SHP77 (cell line): Measurements from ENCODE around the gene CPNE5.
A peak's percentile ranks its signal among the peaks of the same experiment; 100 is the strongest.

Source experiments
- DNase-seq, 2 experiments: peaks; one replicate each; lab custom pipeline; 2025; lab: John Stamatoyannopoulos, UW

The CPNE5 gene

DNA sequence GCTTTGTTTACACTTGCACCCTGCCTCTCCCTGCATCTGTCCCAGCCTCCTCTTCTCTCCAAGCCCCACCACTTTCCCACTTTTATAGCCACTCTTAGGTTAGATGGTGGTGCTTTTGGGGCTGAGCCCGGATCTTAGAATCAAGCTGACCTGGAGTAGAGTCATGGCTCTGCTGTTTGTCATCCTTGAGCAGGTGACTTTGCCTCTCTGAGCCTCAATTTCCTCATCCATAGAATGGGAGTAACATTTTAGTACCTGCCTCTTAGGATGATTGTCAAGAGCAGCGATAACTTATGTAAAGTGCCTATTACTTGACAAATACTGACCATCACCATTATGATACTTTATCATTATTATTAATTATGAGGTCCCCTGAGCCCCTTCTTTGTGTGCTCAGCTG is 48.2 kb downstream of the CPNE5 start:
- no peak for DNase-seq

DNA sequence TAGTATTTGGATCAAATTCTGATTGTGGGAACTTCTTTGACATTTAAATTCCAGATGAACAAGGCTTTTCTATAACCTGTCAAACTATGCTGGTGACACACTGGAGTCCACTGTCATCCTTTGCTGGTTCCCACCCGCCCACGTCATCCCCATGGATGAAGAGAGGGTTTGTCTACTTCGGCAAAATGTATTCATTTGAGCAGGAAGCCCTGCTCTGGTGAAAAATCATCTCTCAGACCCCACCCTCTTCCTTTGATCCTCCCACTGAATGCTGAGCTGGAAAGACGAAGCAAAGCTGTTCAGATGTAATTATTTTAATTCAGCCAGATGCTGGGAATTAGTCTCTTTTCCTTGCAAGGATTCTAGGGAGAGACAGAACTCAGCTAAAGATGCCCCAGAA is 50.5 kb downstream of the CPNE5 start:
- DNase-seq: no peak

DNA sequence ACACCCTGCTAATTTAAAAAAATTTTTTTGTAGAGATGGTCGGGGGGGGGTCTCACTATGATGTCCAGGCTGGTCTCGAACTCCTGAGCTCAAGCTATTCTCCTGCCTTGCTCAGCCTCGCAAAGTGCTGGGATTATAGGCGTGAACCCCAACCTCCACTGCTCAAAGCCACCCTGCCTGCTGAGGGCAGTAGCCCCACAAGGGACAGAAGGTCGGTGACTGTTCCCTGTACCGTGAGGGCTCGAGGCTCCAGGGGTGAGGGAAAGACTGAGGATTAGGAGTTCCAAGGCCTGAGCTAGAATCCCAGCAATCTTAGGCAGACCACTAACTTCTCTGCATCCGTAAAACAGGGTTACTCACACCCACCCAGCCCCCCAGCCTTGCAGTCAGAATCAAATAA is 51.1 kb downstream of the CPNE5 start:
- no peak for DNase-seq

DNA sequence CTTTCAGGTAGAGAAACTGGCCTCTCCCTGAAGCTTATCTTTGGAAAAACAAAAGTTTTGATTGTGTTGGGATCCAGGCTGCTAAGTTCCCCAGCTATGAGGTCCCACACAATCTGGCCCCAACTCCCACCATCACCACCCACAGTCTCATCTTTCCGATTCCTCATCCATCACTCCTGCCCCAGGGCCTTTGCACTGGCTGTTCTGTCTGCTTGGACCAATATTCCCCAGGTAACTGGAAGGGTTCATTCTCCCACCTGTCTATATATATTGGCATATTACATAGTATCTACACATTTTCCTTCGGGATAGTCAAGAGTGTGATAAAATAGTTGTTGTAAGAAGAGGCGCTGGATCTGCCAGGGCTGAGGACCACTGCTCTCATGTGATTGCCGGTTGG is 52.0 kb downstream of the CPNE5 start:
- DNase-seq: no peak

DNA sequence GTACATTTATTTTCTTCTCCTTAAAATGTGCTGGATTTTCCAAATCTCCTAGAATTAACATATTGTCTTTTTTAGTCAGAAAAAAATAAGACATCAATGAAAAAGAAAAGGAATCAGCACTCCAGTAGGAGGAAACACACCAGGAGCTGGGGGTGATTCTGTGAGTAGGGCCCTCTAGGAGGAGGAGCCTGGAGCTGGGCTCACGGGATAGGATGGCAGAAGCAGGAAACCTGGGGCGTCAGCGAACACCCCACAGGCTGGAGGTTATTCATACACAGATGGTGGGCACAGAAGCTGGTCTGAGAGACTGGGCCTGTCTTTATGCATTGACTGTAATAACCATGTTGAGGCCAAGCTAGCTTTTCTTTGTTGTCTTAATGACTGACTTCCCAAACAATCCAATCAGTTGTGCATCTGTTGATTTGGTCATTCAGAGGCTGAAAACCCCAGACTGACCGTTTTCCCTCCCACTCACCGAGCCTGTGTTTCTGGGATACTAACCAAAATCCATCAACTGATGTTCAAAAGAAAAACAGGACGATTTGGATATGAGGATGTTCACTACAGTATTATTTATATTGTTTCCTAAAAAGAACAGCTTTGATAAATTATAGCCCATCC is 53.1 kb downstream of the CPNE5 start:
- no peak for DNase-seq

DNA sequence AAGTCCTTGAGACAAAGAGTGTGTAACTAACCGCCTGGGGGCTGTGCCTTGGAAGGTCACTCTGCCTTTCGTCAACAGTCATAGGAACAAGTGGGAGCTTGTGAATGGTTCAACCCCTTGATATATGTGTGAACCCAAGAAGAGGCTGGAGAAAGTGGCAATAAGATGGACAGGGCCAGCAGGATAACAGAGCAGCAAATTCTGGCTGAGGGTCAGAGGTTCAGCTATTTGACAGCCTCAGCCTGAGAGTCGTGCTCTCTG is 54.9 kb downstream of the CPNE5 start:
- no peak for DNase-seq

DNA sequence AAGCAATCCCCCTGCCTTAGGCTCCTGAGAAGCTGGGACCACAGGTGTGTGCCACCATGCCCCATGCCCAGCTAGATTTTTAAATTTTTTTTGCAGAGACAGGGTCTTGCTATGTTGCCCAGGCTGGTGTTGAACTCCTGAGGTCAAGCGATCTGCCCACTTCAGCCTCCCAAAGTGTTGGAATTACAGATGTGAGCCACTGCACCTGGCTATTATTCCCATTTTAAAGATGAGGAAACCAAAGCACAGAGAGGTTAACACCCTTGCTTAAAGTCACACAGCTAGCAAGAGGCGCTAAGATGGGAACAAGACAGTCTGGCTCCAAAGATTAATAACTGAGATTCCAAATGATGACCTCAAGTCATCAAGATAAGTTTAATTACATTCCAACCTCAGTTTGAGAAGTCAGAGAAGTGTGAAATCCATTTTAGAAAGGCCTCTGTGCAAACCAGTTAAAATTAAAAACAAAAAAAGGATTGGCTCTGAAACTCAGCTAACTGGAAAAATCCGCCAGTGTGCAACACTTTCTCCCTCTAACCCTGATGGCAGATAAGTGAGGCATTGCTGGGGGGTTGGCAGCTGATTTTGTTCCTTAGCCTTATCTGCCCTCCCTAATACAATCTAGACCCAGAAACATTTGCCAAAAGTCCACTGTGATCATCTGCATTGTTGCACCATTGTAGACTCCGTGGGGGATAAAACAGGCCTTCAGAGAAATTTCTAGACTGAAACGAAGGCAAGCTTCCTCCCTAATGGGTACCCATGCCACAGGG is 55.5 kb downstream of the CPNE5 start:
- DNase-seq: no peak

DNA sequence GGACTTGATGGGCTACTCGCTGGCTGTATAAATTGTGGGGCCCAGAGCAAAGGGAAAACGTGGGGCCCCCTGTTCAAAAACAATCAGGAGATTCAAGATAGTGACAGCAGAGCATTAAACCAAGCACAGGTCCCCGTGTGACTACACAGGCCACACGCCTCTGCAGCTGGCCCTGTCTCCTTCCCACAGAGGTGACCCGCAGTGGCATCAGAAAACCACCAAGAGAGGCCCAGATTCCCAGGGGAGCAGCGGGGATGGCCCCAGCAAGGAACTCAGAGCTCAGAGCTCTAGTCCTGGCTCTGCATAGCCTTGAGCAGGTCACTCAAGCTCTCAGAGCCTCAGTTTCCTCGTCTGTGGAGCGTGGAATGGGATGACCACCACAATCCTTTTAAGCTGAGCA is 57.6 kb downstream of the CPNE5 start:
- no peak for DNase-seq

DNA sequence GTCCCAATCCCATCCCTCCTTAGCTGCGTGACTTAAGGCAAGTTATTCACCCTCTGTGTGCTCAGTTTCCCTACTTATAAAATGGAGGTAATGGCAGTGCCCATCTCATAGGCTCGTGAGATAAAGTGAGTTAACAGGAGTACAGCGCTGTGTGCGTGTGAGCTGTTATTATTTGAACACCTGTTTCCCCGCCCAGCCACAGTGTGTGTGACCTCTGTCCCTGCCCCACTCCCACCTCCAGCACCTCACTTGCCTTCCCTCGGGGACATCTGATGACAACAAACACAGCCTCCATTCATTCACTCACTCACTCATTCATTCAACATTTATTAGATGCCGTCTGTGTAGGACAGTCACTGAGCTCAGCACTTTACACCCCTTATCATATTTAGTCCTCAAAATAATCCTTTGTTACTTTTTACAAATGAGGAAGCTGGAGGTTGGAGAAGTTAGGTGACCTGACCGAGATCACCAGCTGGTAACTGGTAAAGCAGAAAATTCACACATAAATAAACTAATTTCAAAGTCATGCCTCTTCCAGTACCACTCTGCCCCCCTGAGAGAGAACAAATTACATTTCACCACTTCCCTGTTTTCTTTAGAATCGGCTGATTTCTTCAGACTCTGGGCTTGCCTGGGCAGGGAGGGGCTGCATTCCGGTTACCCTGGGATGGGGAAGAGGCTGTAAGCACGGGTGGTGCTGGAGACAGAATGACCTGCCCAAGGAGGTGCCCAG is 58.6 kb downstream of the CPNE5 start:
- DNase-seq: peak; percentile 52 to 60

DNA sequence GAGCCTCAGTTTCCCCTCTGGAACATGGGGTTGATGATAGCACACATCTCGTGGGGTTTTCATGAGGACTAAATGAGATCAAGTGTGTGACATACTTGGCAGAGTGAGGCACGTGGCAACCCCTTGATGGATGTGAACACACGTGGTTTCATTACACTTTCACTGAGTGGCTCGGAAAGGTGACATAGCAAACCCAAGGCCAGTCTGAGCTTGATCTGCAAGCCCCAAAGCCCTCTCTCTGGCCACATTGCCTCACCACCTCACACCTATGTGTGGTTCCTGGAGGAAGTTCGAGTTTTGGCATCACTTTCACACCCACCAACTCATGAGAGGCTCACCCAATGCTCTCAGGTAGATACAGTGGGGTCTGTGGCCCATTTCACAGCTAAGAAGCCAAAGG is 60.0 kb downstream of the CPNE5 start:
- no peak for DNase-seq

DNA sequence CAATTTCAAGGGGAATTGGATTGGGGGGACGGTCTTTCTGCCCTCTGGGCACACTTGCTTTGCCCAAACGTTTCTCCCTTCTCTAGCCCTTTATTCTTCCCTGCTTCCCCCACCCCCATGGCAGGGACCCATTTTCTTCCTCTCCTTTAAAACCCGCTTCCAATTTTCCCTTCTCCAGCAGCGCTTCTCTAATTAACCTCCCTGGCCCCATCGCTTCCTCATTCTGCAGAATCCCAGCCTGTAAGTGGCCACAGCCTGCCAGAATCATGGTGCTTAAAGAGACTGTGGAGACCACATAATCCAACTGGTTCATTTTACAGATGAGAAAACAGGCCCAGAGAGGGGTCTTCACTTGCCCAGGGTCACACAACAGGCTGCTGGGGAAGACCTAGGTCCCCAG is 61.4 kb downstream of the CPNE5 start:
- no peak for DNase-seq

DNA sequence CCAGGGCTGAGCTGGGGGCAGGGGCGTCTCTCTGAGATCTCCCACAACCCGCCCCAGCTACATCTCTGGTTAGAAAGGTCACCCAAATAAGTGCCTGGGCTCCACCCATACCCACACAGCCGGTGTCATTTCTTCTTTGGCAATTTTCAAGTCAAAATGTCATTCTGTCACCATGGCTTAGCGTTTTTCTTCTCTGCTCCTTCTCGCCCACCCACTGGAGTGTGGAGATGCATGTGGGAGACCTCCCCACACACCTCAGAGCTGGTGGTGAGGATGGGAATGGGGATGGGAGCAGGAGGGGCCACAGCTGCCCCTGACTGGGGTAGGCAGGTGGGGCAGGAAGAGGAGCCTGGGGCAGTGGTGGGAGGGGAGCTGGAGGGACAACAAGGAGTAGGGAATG is 63.1 kb downstream of the CPNE5 start:
- no peak for DNase-seq

DNA sequence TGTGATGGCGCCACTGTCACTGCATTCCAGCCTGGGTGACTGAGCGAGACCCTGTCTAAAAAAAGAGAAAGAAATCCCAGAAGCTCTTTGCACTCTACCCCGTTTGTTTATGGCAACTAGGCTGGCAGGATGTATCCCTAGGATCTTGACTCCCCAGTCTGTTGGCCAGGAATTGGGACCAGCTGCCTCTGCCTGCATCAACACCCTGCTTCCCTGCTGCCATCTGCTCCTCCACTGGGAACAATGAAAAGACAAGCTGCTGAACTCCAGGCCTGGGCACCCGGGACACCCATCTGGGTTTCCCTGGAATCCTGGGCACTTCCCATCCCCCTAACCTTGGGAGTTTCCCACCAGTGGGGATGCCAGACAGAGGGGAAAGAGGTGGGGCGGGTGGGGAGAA is 64.9 kb downstream of the CPNE5 start:
- DNase-seq: peak in 1 of 2 experiments; percentile 28

DNA sequence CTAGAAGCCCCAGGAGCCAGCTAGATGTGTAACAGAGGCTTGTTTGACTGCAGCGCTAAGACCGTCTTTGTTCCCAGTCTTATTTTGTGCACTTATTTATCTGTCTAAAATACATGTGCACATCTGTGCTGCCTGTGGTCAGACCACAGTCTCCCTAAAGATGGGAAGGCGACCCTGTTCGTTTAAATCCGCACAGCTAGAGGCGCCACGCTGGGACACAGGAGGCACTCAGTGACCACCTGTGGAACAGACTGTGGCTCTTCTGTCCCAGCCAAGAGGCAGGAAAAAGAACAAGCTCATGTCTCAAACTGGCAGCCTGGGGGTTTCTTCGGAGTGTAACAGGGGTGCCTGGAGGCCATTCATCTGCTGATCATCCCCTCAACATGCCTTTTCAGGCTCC is 66.8 kb downstream of the CPNE5 start:
- no peak for DNase-seq

DNA sequence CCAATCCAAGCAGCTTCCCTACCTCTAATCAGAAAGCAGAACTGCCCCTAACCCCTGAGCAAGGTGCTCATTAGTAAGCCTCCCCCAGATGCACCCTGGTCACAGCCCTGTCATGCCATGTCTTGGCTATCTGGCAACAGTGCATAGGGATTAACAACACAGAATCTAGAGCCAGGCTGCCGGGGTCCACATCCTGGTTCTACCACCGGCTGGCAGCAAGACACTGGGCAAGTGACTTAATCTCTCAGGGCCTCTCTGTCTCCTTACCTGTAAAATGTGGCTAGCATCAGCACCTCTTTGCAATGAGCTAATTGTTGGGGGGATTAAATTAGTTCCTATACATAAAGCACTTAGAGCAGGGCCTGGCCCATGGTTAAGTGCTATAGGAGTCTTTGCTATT is 68.1 kb downstream of the CPNE5 start:
- no peak for DNase-seq

DNA sequence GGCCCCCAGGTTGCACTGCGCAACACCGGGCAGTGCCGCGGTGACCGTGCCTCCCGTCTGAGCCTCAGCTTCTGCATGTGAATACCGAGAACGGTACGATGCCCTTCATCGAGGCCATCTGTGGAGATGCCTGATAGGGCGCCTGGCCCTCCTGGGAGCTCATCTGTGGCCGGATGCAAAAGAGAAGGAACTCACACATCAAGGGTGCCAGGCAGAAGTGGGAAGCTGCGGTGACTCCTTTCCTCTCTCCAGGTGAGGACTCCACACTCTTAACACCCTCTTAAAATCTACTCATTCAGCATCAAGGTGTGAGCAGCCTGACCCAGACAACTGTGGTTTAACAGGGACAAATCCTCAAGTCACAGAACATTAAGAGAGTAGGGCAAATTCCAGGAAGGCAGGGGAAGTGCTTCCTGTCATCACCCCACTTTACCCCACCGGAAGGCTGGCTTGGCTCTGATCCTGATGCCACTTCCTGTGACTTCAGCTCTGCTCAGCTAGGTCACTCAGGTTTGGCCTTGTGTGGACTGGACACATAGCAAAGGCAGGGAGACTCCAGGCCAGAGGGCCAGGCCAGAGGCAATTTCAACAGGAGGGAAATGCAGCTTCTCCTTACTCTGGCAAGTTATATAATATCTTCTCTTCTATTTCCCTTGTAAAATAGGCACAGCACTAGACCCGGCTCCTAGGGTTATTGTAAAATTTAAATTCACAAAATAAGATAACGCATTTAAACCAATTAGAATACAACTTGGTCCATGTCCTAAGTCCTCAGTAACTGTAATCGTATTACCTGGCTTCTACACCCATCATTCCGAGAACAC is 69.4 kb downstream of the CPNE5 start:
- no peak for DNase-seq

DNA sequence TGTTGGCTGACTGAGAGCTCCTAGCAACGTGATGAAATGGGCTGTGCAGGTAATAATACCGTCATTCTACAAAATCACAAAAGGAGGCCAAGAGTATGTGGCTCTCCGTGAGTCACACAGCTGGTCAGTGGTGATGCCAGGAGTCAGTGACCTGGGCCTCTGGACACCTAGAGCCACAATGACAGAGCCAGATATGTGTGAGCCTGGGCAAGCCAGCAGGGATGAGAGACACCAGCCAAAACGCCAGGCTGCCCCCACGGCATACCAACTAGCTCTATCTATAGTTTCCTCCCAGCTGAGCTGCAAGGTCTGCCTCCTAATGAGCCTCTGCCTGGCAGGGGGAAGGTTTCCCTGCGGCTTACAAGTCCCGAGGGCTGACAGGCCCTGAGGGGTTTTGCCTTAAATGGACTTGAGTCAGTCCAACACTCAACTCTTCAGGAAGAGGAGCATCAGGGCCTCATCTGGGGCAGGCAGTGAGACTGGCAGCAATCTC is 70.0 kb downstream of the CPNE5 start:
- DNase-seq: no peak

DNA sequence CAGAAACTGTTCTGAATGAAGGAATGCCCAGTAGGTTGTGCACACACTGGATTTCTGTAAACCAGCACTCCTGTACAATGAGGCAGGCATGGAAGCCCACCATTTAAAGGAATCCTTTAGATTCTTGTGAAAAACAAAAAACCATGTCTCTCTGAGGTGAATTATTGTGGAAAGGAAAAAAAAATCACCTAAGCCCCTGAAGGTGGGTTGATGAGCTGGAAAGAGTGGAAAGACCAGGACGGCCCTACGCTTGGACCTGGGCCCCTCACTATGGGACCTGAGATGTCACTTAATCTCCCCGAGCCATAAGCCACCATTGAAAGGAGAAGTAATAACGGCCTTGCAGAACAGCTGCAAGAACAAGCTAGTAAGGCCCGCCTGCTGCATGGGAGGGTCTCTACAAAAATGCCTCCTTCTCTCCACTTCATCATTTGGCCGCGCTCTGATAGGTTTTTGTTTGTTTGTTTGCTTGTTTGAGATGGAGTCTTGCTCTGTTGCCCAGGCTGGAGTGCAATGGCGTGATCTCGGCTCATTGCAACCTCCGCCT is 72.8 kb downstream of the CPNE5 start:
- no peak for DNase-seq

DNA sequence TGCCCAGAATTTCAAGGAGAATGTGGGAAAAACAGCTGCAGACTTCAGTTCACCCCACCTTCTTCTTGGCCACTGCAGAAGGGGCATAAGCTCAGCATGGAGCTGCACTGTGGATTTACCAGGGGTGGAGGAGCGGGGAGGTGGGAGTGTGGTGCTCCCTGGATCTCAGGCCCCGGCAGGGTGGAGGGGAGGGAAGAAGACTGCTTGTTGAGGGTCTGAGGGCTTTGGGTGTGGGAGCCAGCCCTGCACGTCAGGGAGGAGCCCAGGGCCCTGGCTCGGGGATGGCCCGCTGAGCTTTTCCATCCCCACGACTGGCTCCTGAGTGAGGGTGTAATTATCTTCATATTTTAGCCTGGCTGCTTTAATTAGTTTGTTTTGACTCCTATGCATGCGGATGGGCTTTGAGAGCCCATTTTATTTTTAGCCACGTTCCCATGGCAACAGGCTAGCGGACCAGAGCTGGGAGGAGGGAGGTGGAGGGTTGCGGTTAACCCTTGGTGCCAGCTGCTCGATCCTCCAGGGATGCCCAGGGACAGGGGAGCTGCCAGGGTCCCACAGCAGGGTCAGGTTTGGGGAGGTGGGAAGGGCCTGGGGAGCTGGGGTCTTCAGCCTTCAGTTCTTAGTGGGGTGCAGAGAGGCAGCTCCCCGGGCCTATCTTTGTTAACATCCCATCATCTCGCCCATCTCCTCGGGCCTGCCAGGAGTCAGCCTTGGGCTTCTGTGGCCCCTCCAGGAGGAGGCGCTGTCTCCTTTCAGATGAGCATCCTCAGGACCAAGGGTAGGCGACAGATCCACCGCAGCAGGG is 73.4 kb downstream of the CPNE5 start:
- DNase-seq: peak; percentile 67 to 75

DNA sequence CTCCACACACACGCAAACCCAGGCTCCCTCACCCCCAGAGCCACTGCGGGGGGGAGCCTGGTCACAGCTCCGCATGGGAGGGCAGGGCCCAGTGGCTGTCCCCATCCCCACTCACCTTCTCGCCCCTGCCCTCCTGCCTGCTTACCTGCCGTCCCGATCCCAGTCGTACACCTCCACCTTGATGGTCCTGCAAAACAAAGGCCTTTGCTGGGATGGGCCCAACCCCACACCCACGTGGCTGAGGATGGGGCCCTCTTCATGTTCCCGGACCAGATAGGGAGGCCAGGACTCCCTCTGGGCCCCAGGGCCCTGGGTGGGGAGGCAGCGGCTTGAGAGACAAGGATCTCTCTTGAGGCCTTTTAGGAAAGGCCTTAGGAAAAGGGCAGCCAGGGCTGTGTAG is 74.1 kb downstream of the CPNE5 start:
- no peak for DNase-seq

DNA sequence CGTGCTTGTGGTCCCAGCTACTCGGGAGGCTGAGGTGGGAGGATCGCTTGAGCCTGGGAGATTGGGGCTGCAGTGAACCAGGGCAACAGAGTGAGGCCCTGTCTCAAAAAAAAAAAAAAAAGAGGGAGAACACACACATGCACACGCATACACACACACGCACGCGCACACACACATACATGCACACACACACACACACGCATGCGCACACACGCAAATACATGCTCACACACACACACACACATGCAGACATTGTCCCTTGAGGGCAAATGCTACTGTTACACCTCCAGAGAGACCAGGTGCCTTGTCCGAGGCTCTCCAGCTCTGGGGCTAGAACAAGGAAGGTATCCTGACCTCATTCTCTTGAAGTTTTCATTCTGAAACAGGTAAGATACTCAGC is 77.1 kb downstream of the CPNE5 start:
- DNase-seq: no peak
